ENCODE results near the gene PIEZO1. TPM values are rescaled to one million over a fixed set of nuclear protein-coding genes. Genes with fewer than 3 reads are reported as not detected.

Gene PIEZO1
- total and polyA plus RNA-seq, 2 experiments from 2014 or later, result 30.4 to 70.1 TPM

GRCh38 chr16:88700636-88701482 is 84.2 kb downstream of the PIEZO1 start:
- Mint-ChIP-seq H3K9me3 (no peaks in the 10 kb centered on the region), H3K36me3 (ENCODE audit: low read depth) (no peaks in the 10 kb centered on the region; the same call in 2 of the 3 replicates), H3K4me3 (no peak overlapping the region), H3K27ac (no peak overlapping the region), H3K27me3 (ENCODE audit: insufficient read depth, low read depth, poor library complexity) (peaks cover 6% of the 10 kb centered on the region), H3K4me1 (peaks cover 12% of the 10 kb centered on the region)
- H3K9me2 ChIP-seq (ENCODE audit: insufficient read depth), result no peaks in the 10 kb centered on the region
- H2AFZ ChIP-seq, result no peak overlapping the region
- TF ChIP-seq EZH2 (IDR thresholded peaks at IDR 0.05; ENCODE audit: low read depth, unreplicated experiment) (no peak), STAT1 (IDR thresholded peaks at IDR 0.05; ENCODE audit: unreplicated experiment) (no peak), ETS1 (IDR thresholded peaks at IDR 0.05) (no peak), REST (IDR thresholded peaks at IDR 0.05; ENCODE audit: unreplicated experiment) (no peak), JUNB (IDR thresholded peaks at IDR 0.05; ENCODE audit: unreplicated experiment) (no peak), CREB1 (CRISPR knock-in tag; IDR thresholded peaks at IDR 0.05; ENCODE audit: low read depth) (no peak), ZNF114 (CRISPR knock-in tag; IDR thresholded peaks at IDR 0.05) (no peak), POLR2AphosphoS5 (IDR thresholded peaks at IDR 0.05; ENCODE audit: low read depth) (no peak), ZNF331 (CRISPR knock-in tag; IDR thresholded peaks at IDR 0.05; ENCODE audit: low read depth) (no peak), NANOG (IDR thresholded peaks at IDR 0.05; ENCODE audit: borderline replicate concordance) (no peak), EZH2phosphoT487 (IDR thresholded peaks at IDR 0.05; ENCODE audit: unreplicated experiment) (no peak), CTCF (conservative IDR thresholded peaks at IDR 0.05; ENCODE audit: low read depth in 2 of 2) (no peak), ZNF462 (CRISPR knock-in tag; IDR thresholded peaks at IDR 0.05) (no peak)
- H3K4me3 ChIP-seq, result no peak overlapping the region
- no peak overlapping the region for H3K27ac ChIP-seq (ENCODE audit: low read depth)
- no peaks in the 10 kb centered on the region for H3F3A ChIP-seq (replicated peaks; ENCODE audit: low read depth)
- no peaks in the 10 kb centered on the region for H3K36me3 ChIP-seq (ENCODE audit: insufficient read depth)
- H3K79me2 ChIP-seq (replicated peaks; ENCODE audit: insufficient read depth), result peaks cover 18% of the 10 kb centered on the region
- no peaks in the 10 kb centered on the region for H3K27me3 ChIP-seq (ENCODE audit: insufficient read depth)
- no peak overlapping the region for H3K4me2 ChIP-seq
- ATAC-seq (no peak), DNase-seq (ENCODE audit: low spot score) (no peak)
- peaks cover 5% of the 10 kb centered on the region; the same call in 1 of the 2 replicates for H4K20me1 ChIP-seq (replicated peaks; ENCODE audit: insufficient read depth)
- H3K4me1 ChIP-seq (ENCODE audit: insufficient read depth), result no peaks in the 10 kb centered on the region

All from GM23338 (cell line).